ENCODE measurements around the gene AUH. TPM values are rescaled to one million over a fixed set of nuclear protein-coding genes. Genes with fewer than 3 reads are reported as not detected.

The AUH gene
- total RNA-seq, result 10 to 100 TPM; 23.5 to 50.7 (median 39.9) TPM

DNA sequence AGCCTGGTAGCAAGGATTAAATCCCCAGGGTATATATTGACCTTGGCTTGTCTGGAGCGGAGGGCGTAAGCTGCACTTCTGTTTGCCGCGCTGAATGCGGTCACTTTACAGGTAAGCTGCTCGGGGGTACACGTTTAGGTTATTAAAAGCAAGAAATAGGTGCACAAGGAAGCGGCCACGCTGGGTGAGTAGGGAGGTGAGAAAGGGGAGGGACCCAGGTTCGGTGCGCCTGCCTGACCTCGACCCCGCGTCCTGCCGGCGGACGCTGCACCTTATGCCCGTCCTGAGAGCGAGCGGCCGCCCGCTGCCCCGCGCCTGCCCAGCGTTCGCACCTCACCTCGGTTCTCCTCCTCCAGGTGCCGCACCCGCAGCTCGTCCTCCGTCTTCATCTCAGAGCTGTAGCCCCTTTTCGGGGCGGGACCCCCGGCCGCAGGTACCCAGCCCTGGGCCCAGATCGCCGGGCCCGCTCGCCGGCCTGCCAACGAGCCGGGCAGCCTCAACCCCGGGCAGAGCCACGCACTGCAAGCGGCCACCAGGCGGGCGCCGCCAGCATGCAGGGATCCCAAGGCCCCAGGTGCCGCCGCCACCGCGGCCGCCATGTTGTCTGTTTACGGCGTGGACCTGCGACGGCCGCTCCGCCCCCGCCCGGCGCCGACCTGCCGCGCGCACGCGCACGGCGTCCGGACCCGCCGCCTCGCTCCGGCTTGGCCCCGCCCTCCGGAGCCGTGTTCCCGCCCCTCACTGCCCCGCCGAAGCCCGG, at the start of gene AUH:
TSS of gene AUH (minus strand) at position 628 of the 760 bp plus-strand sequence. CDS start at position 599, 29 bp downstream.
- TF ChIP-seq, protein P1, sequence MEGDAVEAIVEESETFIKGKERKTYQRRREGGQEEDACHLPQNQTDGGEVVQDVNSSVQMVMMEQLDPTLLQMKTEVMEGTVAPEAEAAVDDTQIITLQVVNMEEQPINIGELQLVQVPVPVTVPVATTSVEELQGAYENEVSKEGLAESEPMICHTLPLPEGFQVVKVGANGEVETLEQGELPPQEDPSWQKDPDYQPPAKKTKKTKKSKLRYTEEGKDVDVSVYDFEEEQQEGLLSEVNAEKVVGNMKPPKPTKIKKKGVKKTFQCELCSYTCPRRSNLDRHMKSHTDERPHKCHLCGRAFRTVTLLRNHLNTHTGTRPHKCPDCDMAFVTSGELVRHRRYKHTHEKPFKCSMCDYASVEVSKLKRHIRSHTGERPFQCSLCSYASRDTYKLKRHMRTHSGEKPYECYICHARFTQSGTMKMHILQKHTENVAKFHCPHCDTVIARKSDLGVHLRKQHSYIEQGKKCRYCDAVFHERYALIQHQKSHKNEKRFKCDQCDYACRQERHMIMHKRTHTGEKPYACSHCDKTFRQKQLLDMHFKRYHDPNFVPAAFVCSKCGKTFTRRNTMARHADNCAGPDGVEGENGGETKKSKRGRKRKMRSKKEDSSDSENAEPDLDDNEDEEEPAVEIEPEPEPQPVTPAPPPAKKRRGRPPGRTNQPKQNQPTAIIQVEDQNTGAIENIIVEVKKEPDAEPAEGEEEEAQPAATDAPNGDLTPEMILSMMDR (IDR thresholded peaks at IDR 0.05; ENCODE audit: low read depth), result no peak

- TF ChIP-seq, protein P1 (IDR thresholded peaks at IDR 0.05; ENCODE audit: low read depth), result no peak
These were observed 49.5 kb upstream of the AUH start for GRCh38 chr9:91411096-91411771.

- TF ChIP-seq, protein P1 (IDR thresholded peaks at IDR 0.05; ENCODE audit: low read depth), result no peak
These were observed 48.4 kb upstream of the AUH start for GRCh38 chr9:91410161-91410560.

DNA sequence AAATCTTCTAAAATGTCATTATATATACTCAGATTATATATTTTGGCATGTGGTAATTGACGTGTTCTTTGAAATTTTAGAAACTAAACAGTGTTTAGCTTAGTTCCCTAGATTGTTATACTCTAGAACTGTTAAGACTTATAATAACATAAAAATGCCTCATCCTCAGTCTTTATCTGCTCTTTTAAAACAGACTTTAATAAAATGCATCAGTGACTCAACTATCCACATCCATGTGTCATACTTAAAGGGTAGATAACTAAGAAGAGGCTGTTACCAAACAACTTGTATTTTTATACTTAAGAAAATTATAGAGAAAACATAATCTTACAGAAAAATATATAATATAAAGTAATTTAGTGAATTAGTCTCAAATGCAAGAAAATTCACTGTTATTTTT, 46.8 kb upstream of the AUH start:
- TF ChIP-seq, protein P1 (IDR thresholded peaks at IDR 0.05; ENCODE audit: low read depth), result no peak

DNA sequence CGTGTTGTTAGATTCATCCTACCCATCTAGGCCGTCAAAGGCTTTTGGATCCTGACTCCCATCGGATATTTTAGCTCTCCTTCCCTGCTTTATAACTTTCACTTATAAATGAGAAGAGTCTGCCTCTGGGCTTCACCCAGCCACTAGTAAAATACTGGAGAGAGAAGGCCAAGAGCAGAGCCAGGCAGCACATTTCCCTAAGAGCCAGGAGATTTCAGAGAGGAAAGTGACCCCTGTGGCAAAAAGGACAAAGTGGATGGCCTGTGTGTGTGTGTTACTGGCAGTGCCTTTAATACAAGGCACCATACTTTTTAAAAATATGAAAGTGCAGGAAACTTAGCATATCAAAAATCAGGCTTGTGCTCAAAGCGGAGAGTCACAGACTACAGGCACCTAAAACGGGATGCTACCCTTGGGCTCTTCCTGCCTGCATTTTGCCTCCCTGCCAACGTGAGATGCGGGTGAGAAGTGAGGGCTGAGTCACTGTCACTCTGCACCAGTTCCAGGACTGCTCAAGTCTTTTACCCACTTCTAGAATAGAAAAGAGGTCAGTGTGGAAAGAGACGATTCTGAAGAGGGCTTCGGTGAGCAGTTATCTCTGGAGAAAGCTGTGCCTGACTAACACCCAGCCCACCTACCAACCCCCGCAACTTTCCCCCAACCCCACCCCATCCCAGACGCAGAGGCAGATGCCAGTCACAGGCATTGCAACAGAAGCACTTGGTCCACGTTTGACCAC, 46.0 kb upstream of the AUH start:
- TF ChIP-seq, protein P1 (IDR thresholded peaks at IDR 0.05; ENCODE audit: low read depth), result no peak

- TF ChIP-seq, protein P1 (IDR thresholded peaks at IDR 0.05; ENCODE audit: low read depth), result no peak
These were observed 43.8 kb upstream of the AUH start for GRCh38 chr9:91405343-91406077.

All from subcutaneous adipose tissue (tissue), 4 donors.